ENCODE results near the gene BACH2.
"Not testable (repeated sequence)": the region's sequence is repeated elsewhere in the genome, so short reads cannot be mapped to it uniquely, and the experiment has no call there.

BACH2 gene

GRCh38 chr6:90088009-90088408, 208.6 kb downstream of the BACH2 start:
- peak in 1 of 3 experiments; percentile 46 for DNase-seq

- no peak for DNase-seq
Measured at GRCh38 chr6:90087106-90087833, 209.4 kb downstream of the BACH2 start.

GRCh38 chr6:90086517-90086916, 210.1 kb downstream of the BACH2 start:
- no peak for DNase-seq

- no peak for DNase-seq
Measured at GRCh38 chr6:90083891-90084290, 212.8 kb downstream of the BACH2 start.

GRCh38 chr6:90082847-90083246, 213.8 kb downstream of the BACH2 start:
- DNase-seq, result no peak

DNA sequence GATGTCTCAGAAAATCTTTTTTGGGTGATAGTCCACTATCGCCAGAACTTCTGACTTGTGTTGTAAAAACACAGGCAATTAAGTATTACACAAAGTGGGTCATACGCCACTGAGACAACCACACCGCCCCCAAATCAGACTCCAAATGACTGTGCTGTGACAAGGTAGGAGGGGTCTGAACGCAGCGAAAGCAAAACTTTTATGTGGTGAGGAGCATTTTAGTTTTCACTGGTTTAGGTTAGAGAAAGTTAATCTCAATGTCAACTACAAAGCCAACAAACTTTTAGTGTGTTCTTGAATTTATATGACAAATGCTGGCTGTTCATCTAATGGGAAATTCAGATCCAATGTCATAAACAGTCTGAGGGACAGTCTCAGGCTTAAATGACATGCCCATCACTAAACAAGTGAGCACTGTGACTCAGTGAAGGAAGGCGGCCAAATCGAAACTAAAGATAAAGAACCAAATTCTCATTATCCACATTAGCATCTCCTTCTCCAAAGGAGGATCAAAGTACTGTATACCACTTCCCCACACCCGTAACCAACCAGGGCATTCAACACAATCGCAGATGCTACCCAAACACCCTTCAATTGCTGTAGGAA, 215.7 kb downstream of the BACH2 start:
- DNase-seq, result no peak

DNA sequence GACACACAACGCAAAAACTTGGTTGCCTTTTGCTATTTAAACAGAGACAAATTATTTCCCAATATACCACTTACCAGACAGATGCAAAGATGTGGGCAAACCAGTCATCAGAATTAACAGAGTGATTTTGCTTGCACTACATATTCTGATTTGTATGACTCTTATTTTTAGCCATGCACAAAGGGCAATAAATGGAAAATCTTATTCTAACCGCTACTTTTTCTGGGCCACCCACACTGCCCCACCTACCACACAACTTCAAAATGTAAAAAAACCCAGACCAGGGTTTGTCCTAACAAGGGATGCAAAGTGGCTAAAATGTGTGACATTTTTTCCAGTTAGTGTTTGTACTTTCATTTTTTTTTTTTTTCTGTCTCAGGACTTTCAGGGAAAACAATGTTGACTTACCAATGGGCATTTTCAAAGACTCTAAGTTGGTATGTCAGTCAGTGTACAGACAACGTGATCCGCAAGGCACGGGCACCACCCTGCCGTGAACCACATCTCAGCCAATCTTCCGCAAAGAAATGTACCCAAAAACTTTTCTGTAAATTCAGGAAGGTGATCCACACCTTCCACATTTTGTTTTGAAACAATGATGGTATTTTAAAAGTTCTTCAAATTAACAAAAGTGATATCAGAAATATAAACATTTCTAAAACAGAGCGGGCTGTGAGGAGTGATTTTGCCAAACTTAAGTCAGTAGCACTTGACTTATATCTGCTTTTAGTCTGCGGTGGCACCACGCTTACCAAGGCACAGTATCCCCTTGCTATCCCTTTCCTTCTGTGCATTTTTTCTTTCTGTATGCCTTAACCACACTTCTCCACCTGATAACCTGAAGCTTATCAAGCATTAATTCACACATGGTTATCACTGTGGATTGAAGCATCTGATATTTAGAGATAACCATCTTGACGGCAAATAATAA, 216.8 kb downstream of the BACH2 start:
- DNase-seq, result no peak

DNA sequence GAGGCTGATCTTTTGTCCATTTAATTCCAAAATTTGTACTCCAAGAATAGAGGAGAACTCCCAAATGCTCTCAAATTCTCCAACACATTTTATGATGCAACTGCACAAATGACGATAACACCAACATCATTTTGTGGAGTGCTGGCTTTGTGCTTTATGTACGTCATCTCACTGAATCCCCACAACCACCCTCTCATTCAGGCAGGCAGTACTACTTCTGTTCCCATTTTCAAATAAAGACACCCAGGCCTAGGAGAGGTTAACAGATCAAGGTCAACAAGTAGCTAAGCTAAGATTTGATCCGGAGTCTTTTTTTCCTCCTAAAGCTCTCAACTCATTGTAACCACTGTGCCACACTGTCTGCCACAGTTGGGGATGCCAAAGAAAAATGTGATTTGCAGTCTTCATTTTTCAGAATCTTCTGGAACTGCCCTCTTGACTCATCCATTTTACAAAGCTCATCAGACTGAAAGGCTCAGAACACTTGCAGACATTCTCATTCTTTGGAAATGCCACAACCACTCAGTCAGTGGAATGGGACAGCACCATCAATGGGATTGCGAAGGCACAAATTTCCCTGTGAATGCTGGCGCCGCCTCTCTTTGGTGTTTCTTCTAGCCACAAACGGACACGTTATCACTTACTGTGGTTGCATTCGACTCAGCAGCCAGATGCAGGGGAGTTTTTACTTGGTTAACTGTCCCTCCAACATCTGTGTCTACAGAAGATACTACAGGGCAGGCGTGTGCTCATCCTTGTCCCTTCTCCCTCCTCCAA, 217.9 kb downstream of the BACH2 start:
- no peak for DNase-seq

DNA sequence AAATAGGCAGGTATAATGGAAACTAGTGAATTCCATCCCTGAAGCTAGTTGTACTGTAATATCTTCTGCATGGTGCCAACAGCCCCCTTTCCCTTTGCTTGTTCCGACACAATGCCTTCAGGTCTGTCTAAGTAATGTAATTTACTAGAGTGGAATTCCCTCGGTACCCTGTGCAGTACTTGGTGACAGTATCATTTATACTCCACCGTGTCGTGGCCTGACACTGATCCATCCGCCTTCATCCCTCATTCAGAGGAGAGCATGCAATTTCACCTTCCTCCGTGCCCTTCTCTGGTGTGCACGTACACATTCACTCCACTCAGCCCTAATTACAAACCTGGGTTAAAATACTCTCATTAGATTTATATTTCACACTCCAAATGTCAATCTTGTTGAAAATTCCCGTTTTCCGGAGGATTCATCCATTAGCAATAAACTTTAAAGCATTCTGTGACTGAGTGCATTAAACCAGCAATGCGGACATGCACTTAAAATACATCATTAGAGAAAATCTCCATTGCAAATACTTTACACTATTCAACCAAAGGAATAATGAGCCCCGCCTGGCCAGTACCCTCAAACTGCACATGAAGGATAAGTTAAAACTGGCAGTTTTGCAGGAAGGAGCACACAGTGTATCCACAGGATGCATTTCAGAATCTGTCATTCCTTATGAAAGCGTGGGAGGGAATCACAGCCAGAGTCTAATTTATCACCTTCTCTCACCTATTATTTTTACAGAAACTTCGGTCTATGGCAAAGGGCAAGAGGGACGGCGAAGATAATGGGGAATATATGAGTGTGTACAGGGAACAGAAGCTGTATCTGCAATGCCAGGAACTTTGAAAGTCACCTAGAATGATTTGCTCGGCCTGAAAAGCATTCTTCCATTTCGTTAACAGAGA, 219.9 kb downstream of the BACH2 start:
- no peak for DNase-seq

GRCh38 chr6:90074161-90074850, 222.3 kb downstream of the BACH2 start:
- DNase-seq, result no peak

DNA sequence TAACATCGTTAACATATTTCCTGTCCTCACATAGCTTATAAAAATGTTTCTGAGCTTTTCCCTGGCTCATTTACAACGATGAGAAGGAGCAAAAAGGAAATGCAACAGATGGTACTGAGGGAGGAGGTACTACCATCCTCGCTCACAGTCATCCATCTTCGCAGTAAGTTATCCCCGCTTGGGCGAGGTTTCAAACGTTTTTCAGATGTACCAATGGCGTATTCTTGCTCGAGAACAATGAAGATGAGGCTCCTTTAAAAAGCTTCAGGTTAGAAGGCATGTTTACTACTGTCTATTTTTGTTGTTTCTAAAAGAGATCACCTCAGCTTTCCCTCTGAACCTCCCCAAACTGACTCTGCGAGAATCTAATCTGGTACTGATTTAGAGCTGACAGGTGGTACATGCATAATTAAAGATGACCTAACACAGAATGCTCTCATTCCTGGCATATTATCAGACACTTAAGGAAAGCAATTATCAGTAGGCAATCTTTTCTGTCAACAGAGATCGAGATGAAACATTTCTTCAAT, 223.6 kb downstream of the BACH2 start:
- peak in 1 of 3 experiments; percentile 41 for DNase-seq

DNA sequence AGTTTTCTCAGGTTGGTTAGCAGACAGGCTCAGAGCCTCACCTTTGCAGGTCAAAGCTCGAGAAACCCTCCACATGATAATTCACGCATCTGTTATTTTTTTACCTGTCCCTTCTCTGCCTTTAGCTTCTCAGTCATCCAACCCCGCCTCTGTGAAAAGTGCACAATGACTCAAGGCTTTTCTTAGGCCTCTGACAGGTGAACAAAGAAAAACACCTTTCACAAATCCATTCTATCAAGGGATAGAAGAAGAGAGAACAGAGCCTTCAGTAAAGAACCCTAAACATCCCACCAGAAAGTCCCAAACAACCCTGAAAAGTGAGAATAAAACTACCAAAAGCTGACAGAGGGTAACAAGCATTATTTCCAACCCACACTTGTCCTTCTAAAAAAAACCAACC, 224.1 kb downstream of the BACH2 start:
- no peak for DNase-seq

- no peak for DNase-seq
Measured at GRCh38 chr6:90068703-90069523, 227.7 kb downstream of the BACH2 start.

DNA sequence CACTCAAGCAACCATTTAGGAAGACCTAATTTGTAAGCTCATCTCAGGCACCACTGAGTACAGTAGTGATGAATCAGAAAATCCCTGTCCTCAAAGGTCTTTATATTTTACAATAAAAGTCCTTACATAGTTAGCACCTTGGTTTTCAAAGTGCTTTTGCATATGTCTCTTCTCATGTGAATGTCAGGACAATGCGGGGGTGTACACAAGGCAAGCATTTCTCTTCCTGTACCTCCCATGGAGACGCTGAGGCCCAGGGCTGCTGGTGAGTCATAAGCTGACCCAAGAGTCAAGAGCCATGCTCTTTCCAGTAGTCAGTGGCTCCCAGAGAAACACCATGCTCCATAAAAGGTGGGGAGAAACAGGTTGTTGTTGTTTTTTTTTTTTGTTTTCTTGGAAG, 228.4 kb downstream of the BACH2 start:
- DNase-seq, result peak in 1 of 3 experiments; percentile 22

GRCh38 chr6:90066697-90067096, 229.9 kb downstream of the BACH2 start:
- no peak for DNase-seq

DNA sequence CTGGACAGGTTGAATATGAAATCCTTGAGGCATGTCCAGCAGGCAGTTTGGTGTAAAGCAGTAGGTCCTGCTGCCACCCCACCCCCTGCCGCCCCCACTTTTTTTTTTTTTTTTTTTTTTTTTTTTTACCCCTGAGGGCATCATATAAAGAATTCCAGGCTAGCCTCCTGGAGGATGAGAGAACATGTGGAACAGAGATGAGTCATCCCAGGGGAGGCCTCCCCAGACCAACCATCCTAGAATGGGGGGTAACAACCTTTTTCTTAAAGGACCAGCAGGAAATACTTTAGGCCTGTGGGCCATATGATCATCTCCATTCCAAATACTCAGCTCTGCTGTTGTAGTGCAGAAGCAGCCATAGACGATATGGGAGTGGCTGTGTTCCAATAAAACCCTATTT, 231.5 kb downstream of the BACH2 start:
- DNase-seq, result no peak

DNA sequence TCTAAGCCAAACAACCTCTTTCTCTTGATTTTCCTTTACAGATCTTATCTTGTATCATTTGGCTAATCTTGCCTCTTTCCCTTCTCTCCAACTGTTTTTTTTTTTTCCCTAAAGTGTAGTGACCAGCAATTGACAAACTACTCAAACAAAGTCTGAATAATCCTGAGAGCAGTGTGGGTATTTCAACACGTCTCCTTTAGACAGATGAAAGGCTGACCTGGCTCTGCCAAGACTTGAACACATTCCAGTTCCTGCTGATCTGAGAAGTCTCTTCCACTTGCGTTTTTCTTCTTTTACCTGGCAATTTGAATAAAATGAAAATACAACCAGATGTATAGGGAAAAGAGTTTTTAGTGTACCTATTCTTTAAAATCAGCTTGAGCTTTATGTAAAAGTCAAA, 234.0 kb downstream of the BACH2 start:
- DNase-seq, result no peak

DNA sequence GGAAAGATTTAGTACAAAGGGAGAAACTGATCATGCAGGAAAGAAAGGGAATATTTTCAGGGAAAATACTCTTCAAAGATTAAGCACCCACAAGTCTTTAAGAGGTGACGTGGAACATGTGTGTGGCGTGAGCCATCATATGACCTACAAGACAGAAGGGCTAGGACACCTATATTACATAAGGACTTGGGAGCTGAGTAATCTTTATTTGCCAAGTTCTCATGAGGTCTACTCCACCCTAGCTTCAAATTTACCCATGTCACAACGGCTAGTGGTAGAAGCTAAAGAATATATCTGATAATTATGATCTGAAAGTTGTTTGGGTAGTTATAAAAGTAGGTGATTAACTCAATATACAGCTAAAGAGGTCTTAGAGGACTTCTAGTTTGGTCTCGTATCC, 234.6 kb downstream of the BACH2 start:
- DNase-seq, result no peak

GRCh38 chr6:90059178-90059577, 237.5 kb downstream of the BACH2 start:
- DNase-seq, result not testable (repeated sequence)

DNA sequence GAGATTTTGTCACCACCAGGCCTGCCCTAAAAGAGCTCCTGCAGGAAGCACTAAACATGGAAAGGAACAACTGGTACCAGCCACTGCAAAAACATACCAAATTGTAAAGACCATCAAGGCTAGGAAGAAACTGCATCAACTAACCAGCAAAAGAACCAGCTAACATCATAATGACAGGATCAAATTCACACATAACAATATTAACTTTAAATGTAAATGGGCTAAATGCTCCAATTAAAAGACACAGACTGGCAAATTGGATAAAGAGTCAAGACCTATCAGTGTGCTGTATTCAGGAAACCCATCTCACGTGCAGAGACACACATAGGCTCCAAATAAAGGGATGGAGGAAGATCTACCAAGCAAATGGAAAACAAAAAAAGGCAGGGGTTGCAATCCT, 240.7 kb downstream of the BACH2 start:
- DNase-seq, result not testable (repeated sequence)

All from NCI-H1417 (cell line).